IMR-90 (cell line): Measurements from ENCODE around the gene STON2. TPM values are rescaled to one million over a fixed set of nuclear protein-coding genes. Genes with fewer than 3 reads are reported as not detected.

Source experiments
- ATAC-seq: fragments of 200-7000 bp; cut with Tn5 transposase; 2 replicates; pipeline ENCODE4 v1.9.1; 2020; ENCODE audit warnings: low read depth, mild to moderate bottlenecking, moderate library complexity
- BruUV-seq: library from RNA; stranded (reverse); fragments of 400-500 nt; replicated peaks from 2 replicates; lab custom pipeline; 2021; lab: Mats Ljungman, UMichigan
- CTCF ChIA-PET: fragments of 300-600 bp; formaldehyde crosslinking; extraction: SDS; loops from one replicate; lab custom pipeline; 2021; ENCODE audit warnings: antibody characterized with exemption; lab: Yijun Ruan, JAX
- POLR2A ChIA-PET: fragments of 300-600 bp; sonication (Branson Sonifier 250); formaldehyde crosslinking; loops from one replicate; lab custom pipeline; 2022; ENCODE audit warnings: antibody characterized with exemption; ENCODE audit not compliant: unreplicated experiment; lab: Charles Lee
- DNase-seq: peaks from one replicate; pipeline ENCODE4 v3.0.0; 2013
- H2AFZ ChIP-seq: replicated peaks from 2 replicates; pipeline ENCODE3; 2013; ENCODE audit warnings: low read length, mild to moderate bottlenecking; ENCODE audit not compliant: poor library complexity
- H2AK5ac ChIP-seq: 2 replicates; pipeline ENCODE4 v1.6.1; 2013; ENCODE audit warnings: low read depth, low read length, inconsistent platforms
- H2AK9ac ChIP-seq: replicated peaks from 2 replicates; pipeline ENCODE3; 2013; ENCODE audit warnings: mild to moderate bottlenecking, low read depth, low read length, moderate library complexity; ENCODE audit not compliant: poor library complexity
- H2BK120ac ChIP-seq: 2 replicates; pipeline ENCODE4 v1.6.1; 2013; ENCODE audit warnings: low read depth, low read length, inconsistent platforms
- H2BK15ac ChIP-seq: 3 replicates; pipeline ENCODE4 v1.6.1; 2013; ENCODE audit warnings: low read depth, low read length, inconsistent platforms
- H2BK20ac ChIP-seq: 2 replicates; pipeline ENCODE4 v1.6.1; 2013; ENCODE audit warnings: low read depth, mild to moderate bottlenecking, inconsistent platforms, low read length, moderate library complexity
- H2BK5ac ChIP-seq: 2 replicates; pipeline ENCODE4 v1.6.1; 2013; ENCODE audit warnings: mild to moderate bottlenecking, low read depth, low read length, inconsistent platforms; ENCODE audit not compliant: poor library complexity, severe bottlenecking
- H3K14ac ChIP-seq: replicated peaks from 2 replicates; pipeline ENCODE4 v1.6.1; 2013; ENCODE audit warnings: low read depth, low read length, inconsistent platforms
- H3K18ac ChIP-seq: 2 replicates; pipeline ENCODE4 v1.6.1; 2013; ENCODE audit warnings: low read depth, low read length, control low read depth
- H3K23ac ChIP-seq: 2 replicates; pipeline ENCODE4 v1.6.1; 2013; ENCODE audit warnings: low read depth, low read length, inconsistent platforms
- H3K27ac ChIP-seq: 2 replicates; pipeline ENCODE4 v1.5.1; 2013; ENCODE audit warnings: mild to moderate bottlenecking, control low read depth, low read length; ENCODE audit not compliant: insufficient read depth
- H3K27me3 ChIP-seq: 2 replicates; pipeline ENCODE4 v1.6.1; 2013; ENCODE audit warnings: low read length; ENCODE audit not compliant: control insufficient read depth, insufficient read depth
- H3K36me3 ChIP-seq: 2 replicates; pipeline ENCODE4 v1.6.1; 2013; ENCODE audit warnings: low read length, mixed read lengths; ENCODE audit not compliant: control insufficient read depth, insufficient read depth
- H3K4ac ChIP-seq: 2 replicates; pipeline ENCODE4 v1.6.1; 2013; ENCODE audit warnings: low read depth, low read length, inconsistent platforms
- H3K4me1 ChIP-seq: 2 replicates; pipeline ENCODE4 v1.6.1; 2013; ENCODE audit warnings: low read length, mixed read lengths; ENCODE audit not compliant: control insufficient read depth, insufficient read depth
- H3K4me2 ChIP-seq: 2 replicates; pipeline ENCODE4 v1.6.1; 2013; ENCODE audit warnings: low read depth, mild to moderate bottlenecking, control low read depth, low read length, moderate library complexity
- H3K4me3 ChIP-seq: 2 replicates; pipeline ENCODE4 v1.5.1; 2013; ENCODE audit warnings: low read depth, mild to moderate bottlenecking, control low read depth, low read length, moderate library complexity; ENCODE audit not compliant: insufficient read depth
- H3K56ac ChIP-seq: 2 replicates; pipeline ENCODE4 v1.6.1; 2013; ENCODE audit warnings: low read length, inconsistent platforms; ENCODE audit not compliant: insufficient read depth; ENCODE audit errors: extremely low read depth
- H3K79me1 ChIP-seq, 2 experiments: 2 replicates each; pipeline ENCODE4 v1.6.1; 2013; ENCODE audit warnings: low read length in 2 of 2, inconsistent platforms in 1 of 2, low read depth in 1 of 2
- H3K9ac ChIP-seq: 2 replicates; pipeline ENCODE4 v1.6.1; 2013; ENCODE audit warnings: low read depth, low read length, control low read depth
- H3K9me1 ChIP-seq: 2 replicates; pipeline ENCODE4 v1.6.1; 2013; ENCODE audit warnings: low read length, inconsistent platforms; ENCODE audit not compliant: insufficient read depth
- H3K9me3 ChIP-seq: 2 replicates; pipeline ENCODE4 v1.6.1; 2013; ENCODE audit warnings: low read length; ENCODE audit not compliant: control insufficient read depth, insufficient read depth
- H4K20me1 ChIP-seq: 2 replicates; pipeline ENCODE4 v1.6.1; 2013; ENCODE audit warnings: low read length, inconsistent platforms; ENCODE audit not compliant: insufficient read depth
- H4K5ac ChIP-seq: 2 replicates; pipeline ENCODE4 v1.6.1; 2013; ENCODE audit warnings: mild to moderate bottlenecking, low read depth, low read length, control low read depth
- H4K8ac ChIP-seq, 2 experiments: 2 replicates each; pipeline ENCODE4 v1.6.1; 2013; ENCODE audit warnings: low read depth in 2 of 2, low read length in 2 of 2, control low read depth in 1 of 2, inconsistent platforms in 1 of 2
- H4K91ac ChIP-seq: 2 replicates; pipeline ENCODE4 v1.6.1; 2013; ENCODE audit warnings: low read depth, low read length, inconsistent platforms; ENCODE audit not compliant: insufficient read depth
- BHLHE40 ChIP-seq: fragments of 150-350 bp; IDR thresholded peaks from 2 replicates; pipeline ENCODE4 v1.6.1; 2016; ENCODE audit warnings: mild to moderate bottlenecking, low read depth, low read length
- CEBPB ChIP-seq: IDR thresholded peaks from 2 replicates; pipeline ENCODE4 v1.6.1; 2012; ENCODE audit warnings: low read depth, low read length, improper control_type of control experiment
- CHD1 ChIP-seq: IDR thresholded peaks from 2 replicates; pipeline ENCODE4 v1.6.1; 2012; ENCODE audit warnings: low read depth, low read length, improper control_type of control experiment
- ELK1 ChIP-seq: fragments of 150-350 bp; IDR thresholded peaks from 2 replicates; pipeline ENCODE4 v1.6.1; 2016; ENCODE audit warnings: low read depth, mild to moderate bottlenecking, low read length, moderate library complexity, borderline replicate concordance
- FOS ChIP-seq: fragments of 150-350 bp; IDR thresholded peaks from 2 replicates; pipeline ENCODE4 v1.6.1; 2016; ENCODE audit warnings: low read depth, low read length
- MAFK ChIP-seq: IDR thresholded peaks from 2 replicates; pipeline ENCODE4 v1.6.1; 2012; ENCODE audit warnings: low read depth, low read length, improper control_type of control experiment
- MAZ ChIP-seq: IDR thresholded peaks from 2 replicates; pipeline ENCODE4 v1.6.1; 2012; ENCODE audit warnings: low read depth, mild to moderate bottlenecking, low read length, improper control_type of control experiment, moderate library complexity, borderline replicate concordance
- MXI1 ChIP-seq: IDR thresholded peaks from 2 replicates; pipeline ENCODE4 v1.6.1; 2012; ENCODE audit warnings: low read depth, mild to moderate bottlenecking, low read length, moderate library complexity, borderline replicate concordance
- NFE2L2 ChIP-seq: fragments of 150-350 bp; IDR thresholded peaks from 2 replicates; pipeline ENCODE4 v1.6.1; 2016; ENCODE audit warnings: low read depth, mild to moderate bottlenecking, low read length
- POLR2A ChIP-seq: IDR thresholded peaks from 2 replicates; pipeline ENCODE4 v1.6.1; 2012; ENCODE audit warnings: mild to moderate bottlenecking, low read depth, low read length
- RAD21 ChIP-seq: IDR thresholded peaks from 2 replicates; pipeline ENCODE4 v1.6.1; 2012; ENCODE audit warnings: low read length, improper control_type of control experiment
- RCOR1 ChIP-seq: IDR thresholded peaks from 2 replicates; pipeline ENCODE4 v1.6.1; 2012; ENCODE audit warnings: mild to moderate bottlenecking, low read length, improper control_type of control experiment; ENCODE audit not compliant: insufficient replicate concordance
- RFX5 ChIP-seq: IDR thresholded peaks from 2 replicates; pipeline ENCODE4 v1.8.0; 2012; ENCODE audit warnings: low read depth, mild to moderate bottlenecking, low read length, moderate library complexity
- SMC3 ChIP-seq: fragments of 150-350 bp; IDR thresholded peaks from 2 replicates; pipeline ENCODE4 v1.6.1; 2016; ENCODE audit warnings: low read depth, mild to moderate bottlenecking, antibody characterized with exemption, low read length, moderate library complexity
- USF2 ChIP-seq: fragments of 150-350 bp; IDR thresholded peaks from 2 replicates; pipeline ENCODE4 v1.6.1; 2017; ENCODE audit warnings: mild to moderate bottlenecking, antibody characterized with exemption, low read length, low read depth
- WGBS, 2 experiments: methylation state at CpG; one replicate each; pipeline versions ENCODE4 v1.1.5 to v1.1.7; 2013; ENCODE audit warnings: missing lambda C conversion rate in 2 of 2; ENCODE audit not compliant: insufficient read length in 1 of 2; ENCODE audit errors: extremely low coverage in 2 of 2; 5-methylcytosine and 5-hydroxymethylcytosine counted together
- dilution Hi-C: fragments of 300-500 bp; cut with HindIII; formaldehyde crosslinking; loops from one replicate; pipeline ENCODE4 v1.14.3; 2018; ENCODE audit warnings: low sequenced_read_pairs; ENCODE audit not compliant: unreplicated experiment
- in situ Hi-C: fragments of 300-500 bp; cut with MboI; formaldehyde crosslinking; loops from 3 replicates; pipeline ENCODE4 v1.14.3; 2019; ENCODE audit warnings: low sequenced_read_pairs, inconsistent platforms, mixed read lengths
- intact Hi-C: fragments of 100-400 bp; cut with micrococcal nuclease; formaldehyde crosslinking; loops from 2 replicates; pipeline ENCODE4 v1.10.0; 2022
- polyA plus RNA-seq, 3 experiments: library from polyadenylated mRNA; depleted of rRNA; stranded (reverse); fragments of >200 nt; gene quantifications; 2 replicates each; pipeline ENCODE4 v1.2.3, GENCODE V29; 2012; ENCODE audit warnings: low replicate concordance in 1 of 3
- total RNA-seq: library from RNA; depleted of rRNA; stranded (reverse); fragments of >200 nt; gene quantifications from 2 replicates; pipeline ENCODE4 v1.2.3, GENCODE V29; 2012
- TF ChIP-seq, protein P1 (sequence below): conservative IDR thresholded peaks from 2 replicates; pipeline ENCODE4 v1.5.1; 2012; ENCODE audit warnings: mild to moderate bottlenecking, low read depth, low read length, improper control_type of control experiment

The STON2 gene
- total and polyA plus RNA-seq, 2 of the 4 experiments (the other 2 are of a cell fraction), result not detected

DNA sequence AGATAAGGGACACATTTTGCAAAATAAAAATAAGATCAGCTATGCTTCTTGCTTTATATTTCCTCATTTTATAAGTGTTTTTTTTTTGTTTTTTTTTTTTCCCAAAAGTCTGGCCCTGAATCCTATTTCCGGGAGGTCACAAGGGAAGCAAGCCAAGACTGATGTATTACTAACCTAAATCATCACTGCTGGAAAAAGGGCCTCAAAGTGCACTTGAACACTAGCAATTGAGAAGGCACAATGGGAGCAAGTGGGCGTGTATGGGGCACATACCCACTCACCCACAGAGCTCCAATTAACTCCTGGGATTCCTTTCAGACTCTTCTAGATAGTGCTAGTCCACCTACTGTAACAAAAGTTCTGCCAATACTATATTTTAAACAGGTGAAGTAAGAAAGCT, 58.8 kb downstream of the STON2 start:
- Histone ChIP-seq H3K14ac (no peak overlapping the region), H3K4me1 (no peaks in the 10 kb centered on the region), H3K4me2 (no peak overlapping the region), H2BK120ac (no peak overlapping the region), H2BK15ac (no peak overlapping the region), H2AFZ (no peak overlapping the region), H2AK5ac (no peak overlapping the region), H3K27ac (no peak overlapping the region), H3K36me3 (no peaks in the 10 kb centered on the region), H4K20me1 (no peaks in the 10 kb centered on the region), H3K79me1 (no peaks in the 10 kb centered on the region), H3K18ac (no peak overlapping the region), H3K23ac (no peak overlapping the region), H4K5ac (no peak overlapping the region), H3K4me3 (no peak overlapping the region), H2BK20ac (no peak overlapping the region), H4K8ac (no peak overlapping the region), H2BK5ac (no peak overlapping the region), H3K9me1 (no peaks in the 10 kb centered on the region), H4K91ac (no peak overlapping the region), H3K56ac (no peak overlapping the region), H2AK9ac (no peak overlapping the region), H3K27me3 (no peaks in the 10 kb centered on the region), H3K9ac (no peak overlapping the region), H3K9me3 (peaks cover under 1% of the 10 kb centered on the region; the same call in 1 of the 2 replicates), H3K4ac (no peak overlapping the region)
- WGBS, 2 experiments, result no CpG with 5 or more reads among the region's 2 CpGs
- BruUV-seq, result no TSS peak
- intact Hi-C loops, result no loop called here
- in situ Hi-C loops, result no loop called here
- ChIA-PET CTCF (no interaction called here), POLR2A (no interaction called here)
- ATAC-seq, result no peak
- dilution Hi-C loops, result no loop called here
- DNase-seq, result no peak
- TF ChIP-seq RFX5, result no peak
- TF ChIP-seq RAD21, result no peak
- no peak for TF ChIP-seq POLR2A
- no peak for TF ChIP-seq FOS
- no peak for TF ChIP-seq CEBPB
- TF ChIP-seq SMC3, result no peak
- TF ChIP-seq, protein P1, sequence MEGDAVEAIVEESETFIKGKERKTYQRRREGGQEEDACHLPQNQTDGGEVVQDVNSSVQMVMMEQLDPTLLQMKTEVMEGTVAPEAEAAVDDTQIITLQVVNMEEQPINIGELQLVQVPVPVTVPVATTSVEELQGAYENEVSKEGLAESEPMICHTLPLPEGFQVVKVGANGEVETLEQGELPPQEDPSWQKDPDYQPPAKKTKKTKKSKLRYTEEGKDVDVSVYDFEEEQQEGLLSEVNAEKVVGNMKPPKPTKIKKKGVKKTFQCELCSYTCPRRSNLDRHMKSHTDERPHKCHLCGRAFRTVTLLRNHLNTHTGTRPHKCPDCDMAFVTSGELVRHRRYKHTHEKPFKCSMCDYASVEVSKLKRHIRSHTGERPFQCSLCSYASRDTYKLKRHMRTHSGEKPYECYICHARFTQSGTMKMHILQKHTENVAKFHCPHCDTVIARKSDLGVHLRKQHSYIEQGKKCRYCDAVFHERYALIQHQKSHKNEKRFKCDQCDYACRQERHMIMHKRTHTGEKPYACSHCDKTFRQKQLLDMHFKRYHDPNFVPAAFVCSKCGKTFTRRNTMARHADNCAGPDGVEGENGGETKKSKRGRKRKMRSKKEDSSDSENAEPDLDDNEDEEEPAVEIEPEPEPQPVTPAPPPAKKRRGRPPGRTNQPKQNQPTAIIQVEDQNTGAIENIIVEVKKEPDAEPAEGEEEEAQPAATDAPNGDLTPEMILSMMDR, result no peak
- TF ChIP-seq NFE2L2, result no peak
- no peak for TF ChIP-seq BHLHE40
- no peak for TF ChIP-seq MXI1
- no peak for TF ChIP-seq MAZ
- TF ChIP-seq USF2, result no peak
- no peak for TF ChIP-seq ELK1
- TF ChIP-seq CHD1, result no peak
- no peak for TF ChIP-seq RCOR1
- no peak for TF ChIP-seq MAFK
